HG03045 (cell line): ENCODE data around the gene SLC27A2.

Experiments used
- ATAC-seq: cut with Tn5 transposase; IDR thresholded peaks from one replicate; pipeline ENCODE4 v1.9.1; 2021; ENCODE audit warnings: mild to moderate bottlenecking, moderate library complexity; ENCODE audit not compliant: unreplicated experiment

The SLC27A2 gene

DNA sequence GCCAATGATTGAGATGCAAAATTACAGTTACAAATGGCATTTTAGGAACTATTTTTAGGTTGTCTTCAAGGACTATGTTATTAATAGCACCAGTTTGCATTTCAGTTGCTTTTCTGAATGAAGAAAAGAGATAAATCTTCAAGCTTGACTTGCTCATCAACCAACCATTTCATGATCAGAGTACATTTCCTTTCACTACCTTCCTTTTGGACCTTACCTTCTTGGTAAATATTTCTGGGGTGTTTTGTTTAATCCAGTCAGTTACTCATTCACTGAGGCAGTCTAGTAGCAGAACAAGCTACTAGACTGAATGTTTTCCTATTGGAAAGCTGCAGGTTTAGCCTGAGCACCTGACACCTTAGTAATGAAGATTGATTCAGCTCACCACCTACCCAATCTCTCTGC is 8.2 kb downstream of the SLC27A2 start:
- ATAC-seq: no peak

DNA sequence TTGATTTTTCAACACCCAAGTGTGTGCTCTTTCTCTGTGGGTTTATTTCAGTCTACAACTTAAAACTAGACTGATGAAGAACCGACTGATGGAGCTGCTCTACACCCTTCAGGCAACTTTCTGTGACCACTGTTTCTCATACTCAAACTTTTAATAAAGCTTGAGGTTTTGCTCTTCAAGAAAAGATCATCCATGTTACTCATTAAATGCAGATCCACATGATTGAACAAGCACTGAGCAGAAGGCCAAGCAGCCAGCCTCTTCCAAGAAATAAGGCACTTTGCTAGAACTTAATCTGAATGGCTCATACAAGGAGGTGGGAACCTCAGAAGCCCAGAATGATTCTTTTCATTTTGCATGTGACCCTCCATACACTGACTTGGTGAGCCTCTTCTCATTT is 8.7 kb downstream of the SLC27A2 start:
- no peak for ATAC-seq

DNA sequence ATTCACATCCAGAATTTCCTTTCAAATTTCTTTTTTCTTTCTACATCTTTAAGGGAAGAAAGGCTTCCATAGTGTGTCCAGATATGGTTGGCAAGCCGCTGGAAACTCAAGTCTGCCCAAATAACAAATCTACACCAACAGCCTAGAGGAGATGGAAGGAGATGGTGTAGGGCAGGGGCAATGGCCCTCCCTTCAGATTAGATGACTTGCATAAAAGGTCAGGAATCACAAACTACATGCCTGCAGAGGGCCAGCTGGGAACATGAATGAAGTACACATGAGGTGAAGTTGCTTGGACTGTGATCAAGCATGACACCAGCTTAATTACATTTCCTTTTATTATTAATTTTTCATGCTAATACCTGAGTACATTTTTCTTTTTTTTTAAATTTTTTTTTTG is 10.2 kb downstream of the SLC27A2 start:
- no peak for ATAC-seq

- ATAC-seq: no peak
Measured at GRCh38 chr15:50192926-50193620, 11.1 kb downstream of the SLC27A2 start.

GRCh38 chr15:50202003-50202402 is 20.0 kb downstream of the SLC27A2 start:
- ATAC-seq: no peak

DNA sequence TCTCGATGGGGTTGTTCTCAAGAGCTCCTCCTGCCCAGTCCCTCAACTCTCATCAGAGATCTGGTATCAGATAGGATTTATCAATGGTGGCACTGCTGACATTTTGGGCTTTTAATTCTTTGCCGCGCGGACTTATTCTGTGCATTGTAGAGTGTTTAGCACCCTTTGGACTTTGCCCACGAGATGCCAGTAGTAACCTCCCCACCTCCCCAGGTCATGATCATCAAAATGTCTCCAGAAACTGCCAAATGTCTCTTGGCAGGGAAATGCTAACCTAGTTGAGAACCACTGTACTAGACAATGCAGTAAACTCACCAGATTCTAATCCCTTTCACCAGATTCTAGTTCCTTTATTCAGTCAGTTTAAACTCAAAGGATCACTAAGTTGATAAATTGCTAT is 24.0 kb downstream of the SLC27A2 start:
- no peak for ATAC-seq

GRCh38 chr15:50209809-50210208 is 27.8 kb downstream of the SLC27A2 start:
- ATAC-seq: no peak

GRCh38 chr15:50210462-50211157 is 28.6 kb downstream of the SLC27A2 start:
- no peak for ATAC-seq

- no peak for ATAC-seq
Measured at GRCh38 chr15:50218291-50218690, 36.3 kb downstream of the SLC27A2 start.

- no peak for ATAC-seq
Measured at GRCh38 chr15:50218691-50219090, 36.7 kb downstream of the SLC27A2 start.

DNA sequence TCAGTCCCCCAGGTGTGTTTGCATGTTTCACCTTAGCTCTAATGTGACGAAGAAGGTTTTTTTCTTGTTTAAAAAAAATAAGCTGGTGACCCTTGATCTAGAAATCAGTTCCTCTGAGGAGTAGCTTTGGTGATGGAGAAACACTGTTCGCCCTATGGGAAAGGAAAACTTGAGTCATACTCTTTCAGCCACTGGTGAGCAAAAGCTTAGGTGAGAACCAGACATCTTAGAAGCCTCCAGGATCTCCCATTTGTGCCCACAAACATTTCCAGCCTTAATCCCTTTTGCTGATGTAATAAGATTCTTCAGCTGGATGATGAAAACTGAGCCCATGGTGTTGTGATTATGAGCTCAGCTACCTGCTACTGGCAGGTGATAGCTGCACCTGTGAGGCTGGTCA is 37.8 kb downstream of the SLC27A2 start:
- ATAC-seq: no peak

DNA sequence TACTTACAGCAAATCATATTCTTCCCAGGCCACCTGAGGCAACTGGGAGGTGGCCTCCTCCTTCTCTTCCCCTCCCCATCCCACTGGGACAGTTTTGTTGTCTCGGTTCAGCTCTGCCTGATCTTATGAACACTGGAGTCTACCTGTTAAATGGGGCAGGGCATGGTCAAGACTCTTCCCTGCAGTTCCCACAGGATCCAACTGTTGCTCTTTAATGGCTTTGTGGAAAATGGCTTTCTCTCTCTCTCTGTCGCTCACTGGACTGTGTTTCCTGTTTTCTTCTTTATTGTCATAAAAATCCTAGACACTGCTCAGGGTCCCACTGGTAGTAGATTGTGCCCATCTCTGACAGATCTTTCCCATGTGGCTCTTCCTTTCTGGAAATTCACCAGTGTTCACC is 40.2 kb downstream of the SLC27A2 start:
- no peak for ATAC-seq

- no peak for ATAC-seq
Measured at GRCh38 chr15:50224606-50225005, 42.6 kb downstream of the SLC27A2 start.

DNA sequence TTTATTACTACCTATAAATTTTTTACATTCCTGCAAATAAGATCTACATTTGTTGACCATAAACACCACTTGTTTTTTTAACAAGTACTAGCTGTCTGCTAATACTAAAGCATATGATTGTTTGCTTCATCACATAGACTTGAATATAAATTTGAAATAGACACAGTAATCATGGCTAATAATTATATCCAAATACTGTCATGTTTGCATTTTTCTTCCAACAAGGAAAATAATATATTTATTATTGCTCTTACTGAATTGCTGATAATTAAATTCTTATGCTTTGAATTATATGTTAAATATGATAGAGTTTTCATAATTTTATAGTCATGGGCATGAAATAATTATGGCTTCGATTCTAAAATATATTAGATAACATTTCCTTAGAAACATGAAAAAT is 43.1 kb downstream of the SLC27A2 start:
- no peak for ATAC-seq

DNA sequence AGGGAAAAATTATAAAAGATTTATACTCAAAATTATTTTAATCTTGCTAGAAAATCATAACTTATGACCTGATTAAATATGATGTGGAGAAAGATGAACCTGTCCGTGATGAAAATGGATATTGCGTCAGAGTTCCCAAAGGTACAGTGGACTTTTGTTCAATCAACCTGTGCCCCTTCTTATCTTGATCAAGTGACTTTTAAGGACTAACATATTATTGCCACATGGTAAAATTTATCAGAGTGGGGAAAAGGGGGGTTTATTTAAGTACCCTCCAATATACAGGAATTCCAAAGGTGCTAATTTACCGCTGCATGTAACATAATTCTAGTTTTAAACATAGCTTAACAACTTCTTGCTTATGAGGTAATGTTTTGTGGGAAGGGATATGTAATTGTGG is 43.9 kb downstream of the SLC27A2 start:
- ATAC-seq: no peak

DNA sequence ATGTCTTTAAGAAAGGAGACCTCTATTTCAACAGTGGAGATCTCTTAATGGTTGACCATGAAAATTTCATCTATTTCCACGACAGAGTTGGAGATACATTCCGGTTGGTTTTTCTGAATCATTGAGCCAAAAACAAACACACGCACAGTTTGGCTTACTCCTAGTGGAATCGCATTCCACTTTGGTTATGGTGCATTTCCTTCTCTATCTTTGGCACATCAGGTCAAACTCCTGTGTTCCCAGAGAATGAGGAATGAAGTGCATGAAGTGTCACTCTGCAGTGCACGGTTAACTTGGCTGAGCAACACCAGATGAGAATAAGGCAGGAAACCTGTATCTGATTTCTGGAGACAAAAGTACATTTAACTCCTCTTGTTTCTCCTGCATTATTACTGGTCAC is 45.1 kb downstream of the SLC27A2 start:
- ATAC-seq: no peak

DNA sequence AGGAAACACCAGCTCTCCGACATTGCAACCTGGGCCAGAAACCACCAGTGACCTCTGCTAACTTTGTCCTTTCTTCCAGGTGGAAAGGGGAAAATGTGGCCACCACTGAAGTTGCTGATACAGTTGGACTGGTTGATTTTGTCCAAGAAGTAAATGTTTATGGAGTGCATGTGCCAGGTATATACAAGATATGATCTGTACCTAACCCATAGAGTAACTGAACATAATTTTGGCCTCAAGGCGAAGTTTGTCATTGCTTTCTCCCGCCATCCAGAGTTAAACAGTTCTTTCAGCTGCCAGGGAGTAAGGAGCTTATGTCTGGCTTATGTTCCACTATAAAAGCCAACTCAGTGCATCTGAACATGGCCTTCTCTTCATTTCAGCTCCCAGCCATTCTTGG is 46.9 kb downstream of the SLC27A2 start:
- ATAC-seq: no peak

- no peak for ATAC-seq
Measured at GRCh38 chr15:50229336-50229735, 47.3 kb downstream of the SLC27A2 start.

DNA sequence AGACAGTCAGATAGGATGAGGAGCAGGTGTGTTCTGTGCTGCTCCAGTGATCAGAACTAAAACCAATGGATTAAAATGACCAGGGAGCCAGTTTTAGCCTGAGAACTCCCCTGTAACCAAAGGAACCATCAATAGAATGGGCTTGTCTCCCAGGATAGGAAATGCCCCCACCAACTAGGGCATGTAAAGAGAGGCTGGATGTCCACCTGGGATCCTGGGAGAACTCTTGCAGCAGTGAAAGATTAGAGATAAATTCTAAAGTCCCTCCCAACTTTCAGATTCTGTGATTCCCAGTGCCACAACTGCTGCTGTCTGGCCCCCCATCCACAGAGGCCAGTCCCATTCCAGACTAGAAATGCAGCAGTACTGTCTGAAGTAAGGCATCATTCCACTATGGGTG is 49.8 kb downstream of the SLC27A2 start:
- no peak for ATAC-seq

DNA sequence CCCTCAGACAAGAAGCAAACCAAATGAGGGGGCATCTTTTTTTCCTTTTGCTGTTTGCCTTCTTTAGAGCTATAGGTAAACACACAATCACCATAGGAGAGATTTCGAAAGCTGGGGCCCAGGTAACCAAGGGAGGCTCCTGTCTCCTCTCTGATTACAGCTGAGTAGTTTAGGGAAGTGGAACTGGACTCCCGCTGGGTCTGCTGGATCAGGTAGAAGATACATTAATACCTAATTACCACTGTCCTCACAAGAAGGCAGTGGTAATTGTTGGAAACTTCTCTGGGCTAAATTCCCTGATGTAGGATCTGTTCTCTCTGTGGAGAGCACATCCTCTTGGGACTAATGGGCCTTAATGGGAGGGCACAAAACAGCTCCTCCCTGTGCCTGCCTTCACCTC is 50.8 kb downstream of the SLC27A2 start:
- ATAC-seq: no peak

DNA sequence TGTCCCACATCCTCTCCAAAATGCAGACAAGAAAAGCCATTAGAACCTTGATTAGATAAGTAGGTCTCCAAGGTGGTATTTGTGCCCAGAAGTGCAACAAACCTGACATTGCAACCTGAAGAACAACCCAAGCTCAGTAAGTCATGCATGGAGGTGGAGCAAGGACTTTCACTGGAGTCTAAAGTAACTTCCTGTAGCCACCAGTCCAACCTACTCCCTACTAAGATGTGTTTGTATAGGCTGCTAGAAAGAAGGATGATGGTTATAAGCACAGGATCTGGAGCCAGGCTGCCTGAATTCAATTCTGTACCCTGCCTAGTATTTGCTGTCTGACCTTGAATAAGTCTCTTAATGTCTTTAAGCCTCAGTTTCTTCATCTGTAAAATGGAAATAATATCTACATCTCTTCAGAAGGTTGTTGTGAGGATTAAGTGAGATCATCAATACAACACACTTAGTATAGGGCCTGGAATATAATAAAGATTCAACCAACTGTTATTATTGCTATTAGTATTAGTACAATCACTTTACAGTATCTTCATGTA is 51.3 kb downstream of the SLC27A2 start:
- ATAC-seq: no peak

- ATAC-seq: no peak
Measured at GRCh38 chr15:50234764-50235163, 52.8 kb downstream of the SLC27A2 start.
